ENCODE measurements around the gene CRLF2.
"Not testable (repeated sequence)": the region's sequence is repeated elsewhere in the genome, so short reads cannot be mapped to it uniquely, and the experiment has no call there.

Gene CRLF2, protein sequence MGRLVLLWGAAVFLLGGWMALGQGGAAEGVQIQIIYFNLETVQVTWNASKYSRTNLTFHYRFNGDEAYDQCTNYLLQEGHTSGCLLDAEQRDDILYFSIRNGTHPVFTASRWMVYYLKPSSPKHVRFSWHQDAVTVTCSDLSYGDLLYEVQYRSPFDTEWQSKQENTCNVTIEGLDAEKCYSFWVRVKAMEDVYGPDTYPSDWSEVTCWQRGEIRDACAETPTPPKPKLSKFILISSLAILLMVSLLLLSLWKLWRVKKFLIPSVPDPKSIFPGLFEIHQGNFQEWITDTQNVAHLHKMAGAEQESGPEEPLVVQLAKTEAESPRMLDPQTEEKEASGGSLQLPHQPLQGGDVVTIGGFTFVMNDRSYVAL

DNA sequence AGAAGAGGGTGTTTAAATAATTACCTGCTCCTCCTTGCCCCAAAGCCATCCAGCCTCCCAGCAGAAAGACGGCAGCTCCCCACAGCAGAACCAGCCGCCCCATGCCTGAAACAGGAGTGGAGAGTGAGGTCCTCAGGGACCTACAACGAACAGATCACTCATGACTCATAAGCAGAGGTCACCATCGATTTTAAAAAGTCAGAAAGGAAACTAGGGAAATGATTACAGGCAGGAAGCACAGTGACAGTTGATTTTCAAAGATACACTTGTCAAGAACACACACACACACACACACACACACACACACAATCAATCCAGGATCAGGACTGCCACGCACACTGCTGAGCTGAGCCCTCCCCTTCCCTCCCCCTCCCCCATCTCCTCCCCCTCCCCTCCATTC is at the start of gene CRLF2:
CRLF2 (minus strand) TSS at position 118 of the 400 bp plus-strand sequence; CDS start at position 103, 15 bp downstream.
- no peak for DNase-seq

DNA sequence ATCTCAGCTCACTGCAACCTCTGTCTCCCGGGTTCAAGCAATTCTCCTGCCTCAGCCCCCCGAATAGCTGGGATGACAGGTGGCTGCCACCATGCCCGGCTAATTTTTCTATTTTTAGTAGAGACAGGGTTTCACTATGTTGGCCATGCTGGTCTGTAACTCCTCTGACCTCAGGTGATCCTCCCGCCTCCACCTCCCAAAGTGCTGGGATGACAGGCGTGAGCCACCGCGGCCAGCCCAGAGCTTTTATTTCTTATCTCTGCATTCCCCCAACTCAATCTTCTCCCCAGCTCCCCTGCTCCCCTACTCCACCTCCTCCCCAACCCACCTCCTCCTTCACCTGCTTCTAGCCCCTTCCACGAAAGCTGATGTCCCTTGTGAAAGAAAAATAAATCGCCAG is 49.3 kb upstream of the CRLF2 start:
- DNase-seq = not testable (repeated sequence)

DNA sequence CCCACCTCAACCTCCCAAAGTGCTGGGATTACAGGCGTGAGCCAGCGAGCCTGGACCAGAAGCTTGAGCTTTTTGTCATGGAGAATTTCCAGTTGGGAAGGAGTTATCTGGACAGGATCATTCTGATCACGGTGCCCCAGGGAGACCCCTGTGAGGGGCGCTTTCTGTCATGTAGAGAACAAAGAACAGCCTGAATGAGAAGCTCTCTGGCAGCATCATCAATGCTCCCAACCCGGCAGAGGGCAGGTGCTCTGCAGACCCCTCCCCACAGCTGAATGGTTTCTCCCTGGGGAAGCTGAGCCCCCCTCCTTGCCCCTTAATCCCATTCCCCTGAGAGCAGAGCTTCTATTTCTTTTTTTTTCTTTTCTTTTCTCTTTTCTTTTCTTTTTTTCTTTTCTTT is 48.8 kb upstream of the CRLF2 start:
- DNase-seq = peak; percentile 23

DNA sequence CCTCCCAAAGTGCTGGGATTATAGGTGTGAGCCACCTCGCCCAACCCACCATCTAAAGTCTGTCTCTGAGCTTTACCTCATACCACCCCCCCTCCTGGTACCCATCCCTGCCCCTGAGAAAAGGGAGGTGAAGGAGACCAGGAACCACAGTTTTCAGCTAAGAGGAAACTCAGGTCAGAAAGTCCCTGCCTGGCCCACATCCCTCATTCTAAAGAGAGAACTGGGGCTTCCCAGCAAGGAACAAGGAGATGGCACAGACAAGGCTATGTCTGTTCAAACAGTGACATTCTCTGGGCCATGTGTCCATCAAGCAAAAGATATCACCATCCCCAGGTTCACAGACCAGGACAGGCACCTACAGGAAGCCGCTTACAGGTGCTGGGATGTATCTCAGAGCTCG is 40.4 kb upstream of the CRLF2 start:
- DNase-seq = no peak

DNA sequence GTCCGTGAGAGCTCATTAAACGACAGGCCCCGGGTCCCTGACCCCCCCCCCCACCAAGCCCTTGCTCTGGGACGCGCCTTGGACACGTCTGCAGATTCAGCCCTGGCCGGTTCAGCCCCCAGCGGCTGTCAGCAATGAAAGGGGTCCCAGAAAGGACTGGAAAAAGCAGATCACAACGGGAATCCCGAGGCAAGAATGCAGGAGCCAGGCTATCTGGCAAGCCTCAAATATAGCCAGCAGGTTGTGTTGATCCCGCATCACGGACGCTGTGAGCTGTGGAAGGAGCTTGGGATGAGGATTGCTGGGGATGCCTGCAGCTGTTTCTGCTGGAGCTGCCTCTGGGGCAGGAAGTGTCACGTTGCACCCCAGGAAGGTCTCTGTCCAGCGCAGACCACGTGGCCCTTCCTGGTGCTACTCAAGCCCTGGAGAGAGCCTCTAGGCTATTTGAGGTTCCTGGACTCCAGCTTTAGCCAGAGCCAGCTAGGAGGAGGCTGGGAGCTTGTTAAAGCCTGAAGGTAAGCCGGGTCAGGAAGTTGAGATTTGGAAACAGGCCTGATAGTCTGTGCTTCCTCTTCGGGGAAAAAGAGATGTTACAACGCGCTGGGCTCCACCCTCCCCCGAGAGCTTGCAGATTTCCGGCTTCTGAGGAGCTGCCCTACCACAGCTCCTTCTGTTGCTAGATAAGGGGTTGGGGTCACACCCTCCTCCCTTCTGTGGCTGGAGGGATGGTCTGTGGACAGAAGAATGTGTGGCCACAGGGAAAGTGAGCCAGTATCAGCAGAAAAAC is 36.8 kb upstream of the CRLF2 start:
- peak; percentile 74 for DNase-seq

DNA sequence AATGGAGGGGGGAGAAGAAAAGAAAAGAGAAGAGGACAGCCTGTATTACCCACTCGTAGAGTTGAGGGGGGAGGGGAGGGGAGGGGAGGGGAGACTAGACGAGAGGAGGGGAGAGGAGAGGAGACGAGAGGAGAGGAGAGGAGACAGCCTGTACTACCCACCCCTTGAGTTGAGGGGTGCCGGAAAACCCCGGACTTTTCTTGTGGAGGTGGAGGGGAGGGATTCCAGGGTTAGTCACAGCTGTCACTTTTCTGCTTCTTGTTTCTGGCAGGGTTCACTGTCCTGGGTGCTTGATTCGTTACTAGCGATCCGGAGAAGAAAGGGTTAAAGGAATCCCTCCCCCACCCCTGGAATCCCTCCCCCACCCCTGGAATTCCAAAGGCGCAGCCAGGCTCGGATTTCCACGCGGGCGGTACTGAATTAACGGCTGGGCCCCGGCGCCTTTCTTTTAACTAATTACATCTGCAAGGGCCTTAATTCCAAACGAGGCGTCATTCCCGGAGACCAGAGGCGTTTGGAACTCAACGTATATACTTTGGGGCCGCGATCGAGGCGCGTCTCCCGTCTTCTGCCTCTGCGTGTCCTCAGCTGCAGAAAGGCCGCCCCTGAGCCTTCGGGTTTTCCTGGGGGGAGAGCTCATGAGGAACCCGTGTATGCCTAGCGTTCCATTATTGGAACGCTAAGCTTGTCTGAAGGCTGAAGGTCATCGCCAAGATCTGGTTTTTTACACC is 36.0 kb upstream of the CRLF2 start:
- DNase-seq = peak; percentile 90

DNA sequence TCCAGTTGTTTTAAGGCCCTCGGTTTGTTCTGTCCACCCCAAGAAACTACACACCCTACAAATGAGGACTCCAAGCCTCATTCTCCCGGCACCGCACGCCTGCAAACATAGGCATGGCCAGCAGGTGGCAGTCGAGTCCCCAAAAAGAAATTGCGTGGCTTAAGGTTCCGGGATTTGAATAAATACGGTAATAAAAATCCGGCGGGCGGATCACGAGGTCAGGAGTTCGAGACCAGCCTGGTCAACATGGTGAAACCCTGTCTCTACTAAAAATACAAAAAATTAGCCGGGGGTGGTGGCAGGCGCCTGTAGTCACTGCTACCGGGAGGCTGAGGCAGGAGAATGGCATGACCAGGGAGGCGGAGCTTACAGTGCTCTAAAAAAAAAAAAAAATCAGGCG is 34.4 kb upstream of the CRLF2 start:
- DNase-seq = peak; percentile 90

DNA sequence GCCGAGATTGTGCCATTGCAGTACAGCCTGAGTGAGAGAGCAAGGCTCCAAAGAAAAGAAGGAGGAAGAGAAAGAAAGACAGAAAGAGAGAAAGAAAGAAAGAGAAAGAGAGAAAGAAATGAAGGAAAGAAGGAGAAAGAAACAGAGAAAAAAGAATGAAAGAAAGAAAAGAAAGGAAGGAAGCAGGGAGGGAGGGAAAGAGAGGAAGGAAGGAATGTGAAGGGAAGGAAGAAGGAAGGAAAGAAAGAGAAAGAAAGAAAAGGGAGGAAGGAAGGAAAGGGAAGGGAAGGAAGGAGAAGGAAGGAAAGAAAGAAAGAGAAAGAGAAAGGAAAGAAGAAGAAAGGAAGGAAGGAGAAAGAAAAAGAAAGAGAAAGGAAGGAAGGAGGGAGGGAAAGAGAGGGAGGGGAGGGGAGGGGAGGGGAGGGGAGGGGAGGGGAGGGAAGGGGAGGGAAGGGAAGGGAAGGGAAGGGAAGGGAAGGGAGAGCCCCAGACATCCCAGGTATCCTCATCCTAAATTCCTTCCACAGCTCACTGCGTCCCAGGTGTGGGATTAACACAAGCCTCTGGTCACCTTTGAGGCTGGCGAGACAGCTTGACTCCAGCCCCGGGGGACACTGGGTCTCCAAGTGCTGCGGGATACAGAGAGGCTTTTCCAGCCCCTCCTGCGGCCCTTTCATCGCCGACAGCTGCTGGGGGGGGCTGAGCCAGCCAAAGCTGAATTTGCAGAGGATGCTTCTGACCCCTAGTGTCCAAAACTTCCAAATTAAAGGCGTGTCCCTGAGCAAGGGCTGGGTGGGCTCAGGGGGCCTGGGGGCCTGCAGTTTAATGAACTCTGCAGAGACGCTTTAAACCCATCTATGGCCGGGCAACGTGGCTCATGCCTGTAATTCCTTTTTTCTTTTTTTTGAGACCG is 32.0 kb upstream of the CRLF2 start:
- peak; percentile 53 for DNase-seq

DNA sequence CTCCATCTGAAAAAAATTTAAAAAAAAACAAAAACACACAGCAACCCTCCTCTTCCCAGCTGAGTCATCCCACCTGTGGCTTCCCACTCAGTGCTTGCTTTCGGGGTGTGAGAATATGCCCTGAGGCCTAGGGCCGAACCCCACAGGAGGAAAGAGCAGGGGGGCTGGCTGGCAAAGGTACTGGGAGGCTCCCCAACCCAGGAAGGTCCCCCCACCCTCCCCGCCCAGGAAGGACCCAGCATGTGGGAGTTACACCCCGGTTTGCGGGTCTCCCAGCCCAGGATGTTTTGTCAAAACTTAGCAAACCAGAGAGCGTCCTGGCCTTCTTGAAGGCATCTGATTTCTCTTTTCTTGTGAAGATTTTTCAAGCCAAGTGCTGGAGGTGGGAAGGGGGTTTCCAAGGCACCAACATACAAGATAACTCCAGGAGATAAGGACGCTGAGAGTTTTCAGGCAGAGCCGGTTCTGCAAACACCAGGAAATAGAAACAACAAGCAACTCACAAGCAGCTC is 30.5 kb upstream of the CRLF2 start:
- peak; percentile 31 for DNase-seq

DNA sequence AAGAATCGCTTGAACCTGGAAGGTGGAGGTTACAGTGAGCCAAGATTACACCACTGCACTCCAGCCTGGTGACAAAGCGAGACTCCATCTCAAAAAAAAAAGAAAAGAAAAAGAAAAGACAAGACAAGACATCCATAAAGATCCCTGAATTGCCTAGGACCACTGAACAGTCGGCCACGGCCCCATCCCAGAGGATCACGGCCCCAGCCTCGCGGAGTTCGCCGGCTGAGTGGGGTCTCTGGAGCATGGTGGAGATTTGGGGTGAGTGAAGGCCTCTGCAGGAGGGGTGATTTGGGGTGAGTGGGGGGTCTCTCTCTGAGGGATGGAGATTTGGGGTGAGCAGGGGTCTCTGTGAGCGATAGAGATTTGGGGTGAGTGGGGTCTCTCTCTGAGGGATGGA is 28.1 kb upstream of the CRLF2 start:
- not testable (repeated sequence) for DNase-seq

DNA sequence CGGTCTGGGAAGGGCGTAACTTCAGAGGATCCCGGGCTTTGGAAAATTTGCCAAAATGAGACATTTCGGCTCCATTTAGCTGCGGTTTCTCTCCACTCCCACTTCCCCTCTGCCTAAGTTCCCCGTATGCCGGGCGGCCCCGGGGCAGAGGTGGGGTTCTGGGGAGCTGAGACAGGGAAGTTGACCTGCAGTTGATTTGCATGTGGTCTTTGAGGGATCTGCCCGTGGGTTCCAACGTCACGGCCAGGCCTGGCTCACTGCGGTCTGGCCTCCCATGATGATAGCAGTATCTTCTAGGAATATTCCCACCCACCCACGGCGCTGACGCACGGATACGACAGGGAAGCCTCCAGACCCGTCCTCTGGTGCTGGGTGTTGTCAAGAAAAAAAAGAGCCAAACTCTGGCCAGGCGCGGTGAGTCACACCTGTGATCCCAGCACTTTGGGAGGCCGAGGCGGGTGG is 27.3 kb upstream of the CRLF2 start:
- no peak for DNase-seq

DNA sequence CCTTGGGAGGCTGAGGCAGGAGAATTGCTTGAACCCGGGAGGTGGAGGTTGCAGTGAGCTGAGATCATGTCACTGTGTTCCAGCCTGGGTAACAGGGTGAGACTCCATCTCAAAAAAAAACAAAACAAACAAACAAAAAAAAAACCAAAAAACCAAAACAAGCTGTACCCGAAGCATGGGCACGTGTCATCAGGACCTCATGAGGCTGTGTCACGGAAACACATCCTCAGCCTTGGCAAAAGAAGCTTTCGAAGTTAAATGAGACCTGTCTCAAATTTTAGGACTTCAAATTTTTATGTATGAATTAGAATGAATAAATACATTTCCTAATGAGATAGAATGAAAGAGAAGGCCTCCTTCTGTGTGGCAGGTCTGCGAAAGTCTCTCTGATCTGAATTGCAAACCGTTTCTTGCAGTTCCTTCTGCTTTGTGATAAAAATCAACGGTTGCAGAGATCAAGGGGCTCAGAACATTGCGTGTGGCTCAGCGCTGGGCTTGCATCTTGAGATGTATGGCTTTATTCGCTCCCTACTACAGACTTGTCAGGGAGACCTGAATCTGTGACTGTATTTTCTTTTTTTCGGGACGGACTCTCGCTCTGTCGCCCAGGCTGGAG is 19.5 kb upstream of the CRLF2 start:
- DNase-seq = no peak

DNA sequence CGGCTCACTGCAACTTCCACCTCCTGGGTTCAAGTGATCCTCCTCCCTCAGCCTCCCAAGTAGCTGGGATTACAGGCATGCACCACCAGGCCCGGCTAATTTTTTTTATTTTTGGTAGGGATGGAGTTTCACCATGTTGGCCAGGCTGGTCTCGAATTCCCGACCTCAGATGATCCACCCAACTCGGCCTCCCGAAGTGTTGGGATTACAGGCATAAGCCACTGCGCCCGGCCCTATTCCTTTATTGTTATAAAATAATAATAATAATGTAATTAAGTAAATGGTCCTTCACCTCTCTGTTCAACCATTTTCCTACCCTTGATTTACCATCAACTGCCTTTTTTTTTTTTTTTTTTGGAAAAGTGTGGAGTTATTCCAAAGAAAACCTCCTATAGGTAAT is 15.7 kb upstream of the CRLF2 start:
- DNase-seq = not testable (repeated sequence)

DNA sequence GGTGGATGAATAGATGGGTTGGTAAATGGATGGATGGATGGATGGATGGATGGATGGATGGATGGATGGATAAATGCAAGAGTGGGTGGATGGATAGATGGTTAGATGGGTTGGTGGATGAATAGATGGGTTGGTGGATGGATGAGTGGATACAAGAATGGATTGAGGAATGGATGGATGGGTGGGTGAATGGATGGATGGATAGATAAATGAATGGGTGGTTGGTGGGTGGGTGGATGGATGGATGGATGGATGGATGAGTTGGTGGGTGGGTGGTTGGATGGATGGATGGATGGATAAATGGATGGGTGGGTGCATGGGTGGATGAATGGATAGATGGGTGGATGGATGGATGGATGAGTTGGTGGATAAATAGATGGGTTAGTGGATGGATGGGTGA is 13.8 kb upstream of the CRLF2 start:
- no peak for DNase-seq

DNA sequence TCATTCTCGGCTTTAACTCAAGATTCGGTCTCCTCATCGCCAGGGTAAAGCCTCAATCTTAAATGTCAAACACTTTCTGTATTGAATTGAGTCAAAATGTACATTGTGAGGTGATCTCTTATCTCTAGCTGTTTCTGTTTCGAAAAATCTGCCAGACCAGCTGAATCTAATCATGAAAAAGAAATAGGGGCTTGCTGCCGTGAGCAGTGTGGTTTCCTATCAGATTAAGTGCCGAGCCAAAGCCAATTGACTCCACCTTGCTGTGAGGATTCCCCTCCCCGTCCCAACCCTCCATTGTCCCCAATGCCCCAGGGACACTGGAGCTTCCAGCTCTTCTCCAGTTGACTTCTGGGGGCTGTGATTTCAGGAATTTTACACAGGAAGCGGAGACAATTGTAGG is 12.5 kb upstream of the CRLF2 start:
- no peak for DNase-seq

DNA sequence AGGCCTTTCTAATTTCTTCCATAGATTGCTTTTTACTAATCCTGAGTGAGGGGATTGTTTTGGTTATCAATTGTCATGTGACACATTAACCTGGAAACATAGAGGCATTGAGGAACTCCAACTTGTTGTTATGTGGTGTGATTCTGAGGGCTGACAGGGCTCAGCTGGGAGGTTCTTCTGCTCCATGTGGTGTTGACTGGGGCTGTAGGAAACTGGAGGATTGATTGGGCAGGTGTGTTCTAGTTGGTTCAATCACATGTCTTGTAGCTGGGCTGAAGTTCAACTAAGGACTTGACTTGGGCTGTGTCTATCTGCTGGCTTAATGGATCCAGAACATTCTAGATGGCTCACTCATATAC is 10.8 kb upstream of the CRLF2 start:
- no peak for DNase-seq

DNA sequence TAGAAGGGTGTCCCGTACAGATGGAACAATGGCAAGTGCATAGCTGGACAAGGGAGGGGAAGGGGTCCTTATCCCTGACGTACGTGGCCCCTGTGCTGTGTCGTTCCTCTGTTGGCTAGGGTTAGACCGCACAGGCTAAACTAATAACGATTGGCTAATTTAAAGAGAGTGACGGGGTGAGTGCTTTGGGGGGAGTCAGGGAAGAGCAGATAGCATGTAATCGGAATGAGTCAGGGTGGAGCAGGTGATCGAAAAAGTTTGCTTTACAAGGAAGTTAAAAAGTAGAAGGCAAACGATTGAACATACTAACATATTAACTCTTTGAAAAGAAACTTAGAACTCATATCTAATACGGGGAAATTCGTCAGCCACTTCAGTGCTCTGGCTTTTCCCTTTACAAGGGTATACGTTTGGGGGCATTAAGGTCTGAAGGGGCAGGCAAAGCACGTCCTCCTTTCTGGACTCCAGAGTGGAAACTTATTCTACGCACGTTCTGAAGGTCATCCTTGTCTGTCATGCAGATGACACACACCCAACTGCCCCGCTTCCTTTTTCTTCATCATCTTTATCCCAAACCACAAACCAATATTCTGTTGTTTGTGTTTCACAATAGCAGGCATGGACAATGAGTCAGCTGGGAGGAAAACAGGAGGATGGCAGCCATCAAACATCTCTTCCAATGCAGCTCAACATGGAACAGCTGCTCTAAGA is 10.2 kb upstream of the CRLF2 start:
- no peak for DNase-seq

DNA sequence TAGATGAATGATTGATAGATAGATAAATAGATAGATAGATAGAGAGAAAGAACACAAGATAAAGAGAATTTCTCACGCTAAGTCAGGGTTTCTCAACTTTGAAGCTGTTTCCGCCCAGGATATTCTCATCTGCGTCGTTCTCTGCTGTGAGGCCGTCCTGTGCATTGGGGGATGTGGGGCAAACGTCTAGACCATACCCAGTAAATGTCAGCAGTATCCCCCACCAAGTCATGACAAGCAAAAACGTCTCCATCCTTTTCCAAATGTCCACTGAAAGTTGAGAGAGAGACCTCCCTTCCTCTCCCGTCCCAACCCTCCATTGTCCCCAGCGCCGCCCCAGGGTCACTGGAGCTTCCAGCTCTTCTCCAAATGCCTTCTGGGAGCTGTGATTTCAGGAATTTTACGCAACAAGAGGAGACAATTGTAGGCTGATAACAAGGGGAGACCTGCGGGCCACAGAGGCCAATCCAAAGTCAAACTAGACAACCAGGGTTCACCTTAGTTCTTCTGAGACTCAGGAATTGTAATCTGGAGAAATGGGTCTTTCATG is 8.9 kb upstream of the CRLF2 start:
- no peak for DNase-seq

DNA sequence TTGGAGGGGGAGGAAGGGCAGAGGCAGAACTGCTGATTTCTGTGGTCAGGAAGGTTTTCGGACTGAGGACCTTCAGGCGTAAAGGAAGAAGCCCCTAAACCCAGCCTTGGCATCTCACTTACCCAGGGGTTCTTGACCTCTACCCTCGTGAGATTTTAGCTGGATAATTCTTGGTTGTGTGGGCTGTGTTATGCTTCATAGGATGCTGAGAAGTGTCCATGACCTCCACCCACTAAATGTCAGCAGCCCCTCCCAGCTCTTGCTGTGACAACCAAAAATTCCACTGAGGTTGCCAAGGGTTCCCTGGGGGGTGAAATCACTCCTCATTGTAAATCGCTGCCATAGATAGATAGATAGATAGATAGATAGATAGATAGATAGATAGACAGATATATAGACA is 5.8 kb upstream of the CRLF2 start:
- DNase-seq = no peak

DNA sequence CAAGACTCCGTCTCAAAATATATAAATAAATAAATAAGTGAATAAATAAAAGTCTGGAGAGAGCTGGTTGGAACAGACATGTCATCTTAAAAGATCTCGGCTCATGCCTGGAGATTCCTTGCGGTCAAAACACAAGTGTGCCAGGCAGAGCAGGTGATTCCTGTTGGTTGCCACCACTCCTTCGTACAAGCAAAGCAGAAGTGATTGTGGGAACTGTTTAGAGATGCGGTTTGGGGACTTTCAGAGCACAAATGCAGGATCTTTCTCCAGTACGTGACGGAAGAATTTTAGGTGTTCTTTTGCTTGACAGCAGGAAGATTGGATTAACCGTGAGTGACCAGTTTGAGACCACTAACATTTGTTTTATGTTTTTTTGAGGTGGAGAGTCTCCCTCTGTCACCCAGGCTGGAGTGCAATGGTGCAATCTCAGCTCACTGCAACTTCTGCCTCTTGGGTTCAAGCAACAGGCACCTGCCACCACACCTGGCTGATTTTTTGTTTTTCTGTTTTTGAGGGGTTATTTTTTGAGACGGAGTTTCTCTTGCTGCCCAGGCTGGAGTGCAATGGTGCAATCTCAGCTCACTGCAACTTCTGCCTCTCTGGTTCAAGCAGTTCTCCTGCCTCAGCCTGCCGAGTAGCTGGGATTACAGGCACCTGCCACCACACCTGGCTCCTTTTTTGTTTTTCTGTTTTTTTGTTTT is 2.8 kb upstream of the CRLF2 start:
- no peak for DNase-seq
